Lower lobe of right lung (tissue), 2 donors: ENCODE data around the gene BRI3BP. TPM values are rescaled to one million over a fixed set of nuclear protein-coding genes. Genes with fewer than 3 reads are reported as not detected.

ENCODE experiments used
- ATAC-seq, 2 donors: fragments of 200-7000 bp; cut with Tn5 transposase; one replicate each; pipeline ENCODE4 v1.9.1; 2020 to 2022; ENCODE audit warnings: mild to moderate bottlenecking in 2 of 2, moderate library complexity in 2 of 2
- DNase-seq: peaks from one replicate; pipeline ENCODE4 v3.0.0-alpha.2; 2020
- H3K27ac ChIP-seq: fragments of 200-600 bp; one replicate; pipeline ENCODE4 v1.8.0; 2022
- H3K27me3 ChIP-seq: fragments of 200-600 bp; one replicate; pipeline ENCODE4 v1.8.0; 2022; ENCODE audit warnings: low read depth
- H3K36me3 ChIP-seq: fragments of 200-600 bp; one replicate; pipeline ENCODE4 v1.8.0; 2022; ENCODE audit warnings: mild to moderate bottlenecking
- H3K4me1 ChIP-seq: fragments of 200-600 bp; one replicate; pipeline ENCODE4 v1.8.0; 2022
- H3K4me3 ChIP-seq: fragments of 200-600 bp; one replicate; pipeline ENCODE4 v1.8.0; 2022; ENCODE audit warnings: mild to moderate bottlenecking
- H3K9me3 ChIP-seq: fragments of 200-600 bp; one replicate; pipeline ENCODE4 v1.8.0; 2022
- CTCF ChIP-seq: fragments of 200-600 bp; IDR thresholded peaks from one replicate; pipeline ENCODE4 v1.8.0; 2022; ENCODE audit warnings: antibody characterized with exemption, mild to moderate bottlenecking
- intact Hi-C: fragments of 100-400 bp; cut with DNase I; formaldehyde crosslinking; loops from one replicate; pipeline ENCODE4 v1.11.0; 2022
- total RNA-seq: library from RNA; stranded (reverse); fragmentation: NEBNext Ultra II Directional; extraction: Animal tissue kit (Norgen Biotek cat#: 25700); gene quantifications from one replicate; pipeline ENCODE4 v1.2.1, GENCODE V29; 2021
- donor health status: DM: no; HTN: yes; CAD: no; lungs with severe emphysema.

Gene BRI3BP
- total RNA-seq, 1 donor from 2014 or later, result 7.3 TPM

- H3K9me3 ChIP-seq, result no peaks in the 10 kb centered on the region
- no peaks in the 10 kb centered on the region for H3K27me3 ChIP-seq
- intact Hi-C loops, result no loop called here
- peaks cover 97% of the 10 kb centered on the region for H3K36me3 ChIP-seq
- no peak for ATAC-seq
- no peak overlapping the region for H3K4me3 ChIP-seq
- H3K4me1 ChIP-seq, result no peaks in the 10 kb centered on the region
- DNase-seq, result no peak
- no peak overlapping the region for H3K27ac ChIP-seq
- no peak for TF ChIP-seq CTCF
Observed at GRCh38 chr12:124967016-124967739, 26.3 kb upstream of the BRI3BP start.

GRCh38 chr12:124968656-124969055 lies 24.8 kb upstream of the BRI3BP start:
- intact Hi-C loops, result no loop called here
- DNase-seq (no peak), ATAC-seq (no peak)
- no peak for TF ChIP-seq CTCF
- Histone ChIP-seq H3K4me3 (no peak overlapping the region), H3K27me3 (no peaks in the 10 kb centered on the region), H3K36me3 (peaks cover 95% of the 10 kb centered on the region), H3K4me1 (no peaks in the 10 kb centered on the region), H3K27ac (no peak overlapping the region), H3K9me3 (no peaks in the 10 kb centered on the region)

- no peak overlapping the region for H3K4me3 ChIP-seq
- peaks cover 93% of the 10 kb centered on the region for H3K36me3 ChIP-seq
- ATAC-seq (no peak), DNase-seq (no peak)
- no peaks in the 10 kb centered on the region for H3K27me3 ChIP-seq
- intact Hi-C loops, result no loop called here
- no peak overlapping the region for H3K27ac ChIP-seq
- H3K9me3 ChIP-seq, result no peaks in the 10 kb centered on the region
- no peaks in the 10 kb centered on the region for H3K4me1 ChIP-seq
- no peak for TF ChIP-seq CTCF
Observed at GRCh38 chr12:124970647-124971402, 22.6 kb upstream of the BRI3BP start.

GRCh38 chr12:124971603-124972002 lies 21.8 kb upstream of the BRI3BP start:
- no peak overlapping the region for H3K27ac ChIP-seq
- no peaks in the 10 kb centered on the region for H3K27me3 ChIP-seq
- no peak for DNase-seq
- H3K4me3 ChIP-seq, result no peak overlapping the region
- peaks cover 93% of the 10 kb centered on the region for H3K36me3 ChIP-seq
- intact Hi-C loops, result no loop called here
- no peaks in the 10 kb centered on the region for H3K4me1 ChIP-seq
- ATAC-seq, result no peak
- no peak for TF ChIP-seq CTCF
- H3K9me3 ChIP-seq, result no peaks in the 10 kb centered on the region

GRCh38 chr12:124972211-124972610 lies 21.2 kb upstream of the BRI3BP start:
- no peaks in the 10 kb centered on the region for H3K4me1 ChIP-seq
- H3K9me3 ChIP-seq, result no peaks in the 10 kb centered on the region
- no peak overlapping the region for H3K27ac ChIP-seq
- intact Hi-C loops, result no loop called here
- no peak for DNase-seq
- no peak overlapping the region for H3K4me3 ChIP-seq
- no peak for ATAC-seq
- H3K27me3 ChIP-seq, result no peaks in the 10 kb centered on the region
- H3K36me3 ChIP-seq, result peaks cover 93% of the 10 kb centered on the region
- no peak for TF ChIP-seq CTCF
